ENCODE measurements around the gene PAH.

PAH gene

DNA sequence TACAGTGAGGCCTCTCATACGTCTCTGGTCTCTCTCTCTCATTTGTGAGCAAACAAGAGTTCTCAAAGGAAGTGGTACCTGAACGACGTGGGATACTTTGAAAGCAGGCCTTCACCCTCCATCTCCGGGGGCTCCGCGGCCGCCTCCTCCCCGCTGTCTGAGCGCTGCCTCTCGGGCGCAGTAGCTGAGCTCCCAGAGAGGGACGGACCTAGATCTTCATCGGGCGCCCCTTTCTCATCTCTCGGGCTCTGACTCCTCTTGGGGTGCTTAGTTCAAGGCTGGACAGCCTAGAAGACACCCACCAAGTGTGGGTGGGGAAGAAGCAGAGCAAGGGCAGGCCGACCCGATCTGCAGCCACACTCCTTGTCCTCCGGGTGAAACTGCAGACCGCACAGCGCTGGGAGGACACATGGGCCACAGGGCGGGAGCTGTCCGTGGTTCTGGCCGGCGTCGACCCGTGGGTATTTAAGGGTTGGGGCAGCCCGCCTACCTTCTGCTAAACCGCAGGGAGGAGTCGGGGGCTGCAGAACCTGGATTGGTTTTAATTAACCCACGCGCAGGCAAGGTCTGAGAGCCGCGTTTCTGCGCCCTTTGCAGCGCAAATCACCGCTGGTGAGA lies 92.7 kb downstream of the PAH start:
- no peak for DNase-seq (ENCODE audit: low read depth in 3 of 3)

DNA sequence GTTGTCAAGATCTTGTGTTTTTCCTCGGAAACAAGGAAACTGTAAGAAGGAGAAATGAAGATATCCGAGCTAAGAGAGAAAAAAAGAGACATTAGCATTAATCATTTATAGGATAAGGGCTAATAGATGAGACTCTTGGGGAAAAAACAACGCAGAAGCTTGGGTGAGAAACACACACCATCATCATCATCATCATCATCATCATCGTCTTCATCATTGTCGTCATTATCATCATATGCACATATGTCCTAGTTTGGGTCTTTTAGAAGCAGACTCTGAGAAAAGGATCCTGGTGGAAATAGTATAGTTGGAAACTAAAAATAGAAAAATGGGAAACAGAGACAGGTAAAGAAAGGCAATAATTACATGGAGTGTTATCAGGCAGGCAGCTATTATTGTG lies 95.9 kb downstream of the PAH start:
- DNase-seq (ENCODE audit: low read depth in 3 of 3): no peak

DNA sequence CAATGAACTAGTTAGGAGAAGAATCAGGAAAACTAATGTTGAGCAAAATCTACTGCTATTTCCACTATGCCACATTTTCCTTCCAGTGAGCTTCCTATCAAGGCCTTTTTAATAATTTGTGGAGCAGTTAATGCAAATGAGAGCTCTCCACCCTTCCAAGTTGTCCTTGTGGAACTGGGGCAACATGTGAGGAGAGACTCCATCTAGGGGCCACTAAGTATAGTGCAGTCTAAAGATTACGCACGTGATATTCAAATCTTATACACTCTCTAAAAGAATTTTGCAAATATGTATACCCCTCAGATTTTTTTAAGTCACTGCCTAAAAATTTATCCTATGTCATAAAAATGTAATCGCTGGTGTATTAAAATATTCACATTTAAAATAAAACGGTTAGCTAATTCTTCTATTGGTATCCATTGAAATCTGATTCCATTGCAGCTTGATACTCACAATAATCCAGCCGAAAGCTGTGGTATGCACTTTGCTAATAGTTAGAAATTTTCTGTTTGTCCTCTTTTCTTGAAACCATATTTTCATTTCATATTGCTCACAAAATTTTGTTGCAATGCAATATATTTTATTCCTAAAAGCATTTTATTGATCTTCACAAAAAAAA lies 100.1 kb downstream of the PAH start:
- DNase-seq (ENCODE audit: low read depth in 3 of 3): no peak

DNA sequence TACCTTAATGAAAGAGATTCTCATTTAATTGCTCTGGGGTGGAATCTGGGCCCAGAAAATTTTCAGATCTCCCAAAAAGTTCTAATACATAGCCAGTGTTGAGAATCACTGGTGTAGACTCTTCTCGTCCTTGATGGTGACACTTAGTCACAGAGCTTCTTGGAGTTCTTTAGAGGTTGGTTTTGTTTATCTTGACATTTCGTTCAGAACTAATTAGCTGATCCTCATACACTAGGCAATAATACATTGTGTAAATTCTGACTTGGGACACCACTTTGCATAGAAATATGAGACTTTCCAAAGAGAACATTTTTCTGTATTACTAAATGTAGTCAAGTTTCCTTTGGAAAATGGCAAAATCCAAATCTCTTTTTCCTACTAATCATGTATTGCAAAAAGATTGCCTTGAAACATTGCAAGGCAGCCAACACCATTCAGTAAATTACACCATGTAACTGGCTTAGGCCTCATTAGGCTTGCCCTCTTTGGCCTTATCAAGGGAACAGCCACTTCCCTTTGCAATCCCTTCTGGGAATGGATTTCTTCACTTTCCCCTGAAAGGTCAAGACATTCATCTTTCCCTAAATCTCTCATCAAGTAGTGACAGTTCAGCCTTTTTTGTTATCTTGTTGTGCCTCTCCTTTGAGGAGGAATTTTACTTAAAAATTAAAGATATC lies 102.2 kb downstream of the PAH start:
- no peak for DNase-seq (ENCODE audit: low read depth in 3 of 3)

DNA sequence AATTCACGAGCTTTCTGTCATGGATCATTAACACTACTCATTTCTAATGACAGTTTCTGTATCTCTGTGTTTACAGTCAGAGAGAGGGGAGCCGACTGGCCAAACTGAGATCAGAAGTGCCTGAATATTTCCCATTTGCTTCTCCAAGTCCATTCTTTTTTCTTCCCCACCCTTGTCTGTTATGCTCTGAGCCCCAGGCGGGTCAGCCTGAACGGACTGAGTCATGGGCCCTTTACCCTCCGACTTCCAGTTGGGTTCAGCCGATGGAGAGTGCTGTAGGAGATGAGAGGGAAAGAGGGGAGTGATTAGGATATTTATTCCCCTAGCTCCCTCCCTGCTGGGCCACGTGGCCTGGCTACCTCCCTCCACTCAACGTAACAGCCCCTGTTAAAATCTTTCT lies 104.7 kb downstream of the PAH start:
- DNase-seq (ENCODE audit: low read depth in 3 of 3): no peak

DNA sequence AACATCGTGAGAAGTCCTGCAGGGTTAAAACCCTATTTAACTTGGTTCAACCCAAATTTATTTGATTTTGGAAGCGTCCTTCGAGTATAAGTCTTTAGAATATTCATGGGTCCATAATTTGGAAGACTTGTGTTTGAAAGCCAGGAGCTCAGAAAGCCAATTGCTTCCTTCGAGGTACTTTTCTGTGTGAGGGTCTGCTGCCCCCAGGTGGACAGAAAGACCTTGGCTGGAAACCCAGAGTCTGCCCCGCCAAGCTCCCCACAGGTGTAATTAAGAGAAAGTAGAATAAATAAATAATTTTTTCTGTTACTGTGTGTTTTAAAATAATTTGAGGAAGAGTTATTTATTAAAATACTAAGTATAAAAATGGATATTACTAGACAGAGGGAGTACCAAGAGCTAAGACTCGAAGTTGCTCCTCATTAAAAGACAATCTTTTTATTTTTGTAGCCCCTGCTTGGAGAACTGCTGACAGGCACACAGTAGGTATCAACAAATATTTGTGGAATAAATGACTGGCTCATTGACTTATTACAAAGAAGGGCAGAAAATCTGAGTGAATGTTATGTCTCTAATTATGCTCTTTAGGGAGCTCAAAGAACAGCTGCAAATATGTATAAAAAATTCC lies 105.8 kb downstream of the PAH start:
- no peak for DNase-seq (ENCODE audit: low read depth in 3 of 3)

DNA sequence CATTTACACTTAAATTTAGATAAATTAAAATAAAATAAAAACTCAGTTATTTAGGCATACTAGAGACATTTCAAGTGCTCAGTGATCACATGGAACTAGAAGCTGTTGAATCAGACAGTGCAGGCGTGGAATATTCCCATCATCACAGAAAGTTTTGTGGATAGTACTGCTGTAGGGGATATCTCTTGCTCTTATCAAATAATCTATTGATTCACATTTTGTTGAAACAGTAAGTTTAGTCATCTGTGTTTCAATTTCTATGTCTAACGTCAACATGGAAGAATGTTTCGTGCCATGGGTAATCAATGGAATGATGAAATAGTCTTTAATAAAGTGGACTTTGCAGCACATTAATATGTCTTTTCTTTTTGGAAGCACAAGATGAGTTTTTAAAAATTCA lies 108.6 kb downstream of the PAH start:
- DNase-seq (ENCODE audit: low read depth in 3 of 3): no peak

DNA sequence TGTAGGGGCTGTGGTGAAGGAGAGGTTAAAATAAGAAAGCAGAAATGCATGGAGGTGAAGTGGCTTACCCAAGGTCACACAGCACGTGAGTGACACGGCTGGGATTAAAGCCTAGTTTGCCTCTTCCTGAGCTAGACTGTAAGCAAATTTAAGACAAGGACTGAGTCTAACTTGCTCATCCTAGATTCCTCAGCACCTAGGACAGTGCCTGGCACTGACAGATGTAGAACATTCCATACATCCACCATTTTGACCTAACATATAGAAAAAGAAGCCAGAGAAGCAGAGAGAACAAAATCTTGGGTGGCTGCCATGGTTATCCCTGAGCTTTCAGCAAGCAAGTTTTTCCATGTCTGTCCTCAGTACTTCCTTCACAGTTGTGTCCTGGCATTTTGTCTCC lies 110.5 kb downstream of the PAH start:
- DNase-seq (ENCODE audit: low read depth in 3 of 3): no peak

DNA sequence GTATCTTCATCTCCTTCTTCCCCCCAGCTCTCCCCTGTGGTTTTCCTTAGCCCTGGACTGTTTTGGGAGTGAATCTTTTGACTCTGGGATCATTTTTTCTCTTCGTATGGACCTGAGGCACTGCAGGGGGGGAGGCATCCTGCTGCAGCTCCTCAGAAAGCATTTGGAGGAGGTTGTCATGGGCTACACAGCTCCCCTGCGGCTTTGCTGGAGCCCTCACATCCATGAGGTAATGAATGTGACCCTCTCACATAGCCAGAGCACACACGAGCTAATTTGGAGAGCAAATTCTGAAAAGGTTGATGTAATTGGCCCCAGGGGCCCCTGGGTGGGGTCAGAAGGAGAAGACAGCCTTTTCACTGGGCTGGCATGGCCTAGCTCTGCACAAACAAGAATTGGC lies 110.9 kb downstream of the PAH start:
- no peak for DNase-seq (ENCODE audit: low read depth in 3 of 3)

DNA sequence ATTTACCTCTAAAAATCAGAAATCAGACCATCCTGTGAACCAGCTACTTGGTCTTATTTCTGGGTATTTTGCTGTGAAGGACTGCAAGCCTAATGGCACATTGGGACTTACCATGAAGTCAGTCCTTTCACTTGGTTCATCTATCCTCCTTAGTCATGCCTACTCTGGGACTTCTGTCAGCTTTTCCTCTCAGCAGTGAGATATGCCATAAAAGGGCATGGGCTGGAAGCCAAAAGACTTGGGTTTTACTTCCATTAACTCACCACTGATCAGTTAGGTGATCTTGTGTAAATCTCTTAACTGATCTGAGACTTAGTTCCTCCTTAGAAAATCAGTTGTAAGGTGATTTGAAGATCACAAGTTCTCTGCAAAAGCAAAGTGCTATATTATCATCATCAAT lies 116.5 kb downstream of the PAH start:
- no peak for DNase-seq (ENCODE audit: low read depth in 3 of 3)

DNA sequence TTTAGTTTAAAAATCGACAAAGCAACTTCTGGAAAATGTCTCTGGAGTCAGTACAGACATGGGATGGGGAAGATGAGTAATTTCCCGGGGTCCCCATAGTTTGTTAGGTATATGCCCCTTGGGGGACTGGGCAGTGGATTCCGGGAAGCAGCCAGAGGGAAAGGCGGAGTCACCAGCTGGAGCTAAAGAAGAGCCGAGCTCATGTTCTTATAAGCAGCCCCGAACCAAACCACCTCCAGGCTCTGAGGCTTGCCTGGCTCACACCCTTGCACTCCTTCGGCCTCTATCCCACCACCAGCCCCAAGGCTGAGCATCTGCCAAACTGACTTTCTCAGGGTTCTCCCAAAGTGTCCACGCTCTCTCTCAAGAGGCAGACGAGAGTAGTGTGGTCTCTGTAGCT lies 117.8 kb downstream of the PAH start:
- no peak for DNase-seq (ENCODE audit: low read depth in 3 of 3)

DNA sequence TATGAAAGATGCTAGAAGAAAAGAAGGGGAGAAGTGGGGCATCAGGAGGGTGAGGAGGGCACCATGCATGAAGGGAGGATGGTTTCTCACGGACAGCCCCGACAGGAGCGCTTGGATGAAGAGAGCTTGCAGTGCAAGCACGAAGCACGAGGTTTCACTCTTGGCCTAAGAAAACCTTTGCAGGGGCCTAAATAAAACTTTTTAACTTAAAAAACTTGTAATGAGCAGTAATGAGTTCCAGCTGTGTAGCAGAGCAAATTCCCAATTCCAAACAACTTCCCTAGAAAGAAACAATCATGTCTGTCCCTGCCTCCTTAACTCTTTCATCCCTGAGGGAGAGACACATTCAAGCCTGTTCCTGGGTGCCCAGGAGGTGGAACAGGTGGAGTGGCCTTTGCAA lies 119.5 kb downstream of the PAH start:
- no peak for DNase-seq (ENCODE audit: low read depth in 3 of 3)

DNA sequence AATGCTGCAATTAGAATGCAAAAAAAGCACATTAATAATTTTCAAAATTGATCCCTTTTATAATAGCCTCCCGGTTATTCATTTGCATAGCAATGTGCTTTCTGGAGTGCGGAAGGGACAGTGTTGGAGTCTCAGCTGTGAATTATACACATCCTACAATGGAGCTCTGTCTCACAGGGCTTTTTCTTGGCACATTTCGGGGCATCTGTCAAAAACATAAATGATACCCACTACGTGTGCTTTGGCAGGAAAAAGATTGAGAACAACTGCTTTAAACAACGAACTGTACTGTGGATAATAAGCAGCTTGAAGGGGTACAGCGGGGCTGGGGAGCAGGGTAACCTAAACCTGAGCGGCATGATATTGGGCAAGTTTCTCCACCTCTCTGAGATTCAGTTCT lies 123.1 kb downstream of the PAH start:
- DNase-seq (ENCODE audit: low read depth in 3 of 3): no peak

Measured in stimulated activated CD4-positive, alpha-beta T cell treated with anti-CD3 and anti-CD28 coated beads, TNF-alpha, amount 100 ng/mL, for 48 hours (primary cell).